ENCODE measurements around the gene AKAP12.

Gene AKAP12

DNA sequence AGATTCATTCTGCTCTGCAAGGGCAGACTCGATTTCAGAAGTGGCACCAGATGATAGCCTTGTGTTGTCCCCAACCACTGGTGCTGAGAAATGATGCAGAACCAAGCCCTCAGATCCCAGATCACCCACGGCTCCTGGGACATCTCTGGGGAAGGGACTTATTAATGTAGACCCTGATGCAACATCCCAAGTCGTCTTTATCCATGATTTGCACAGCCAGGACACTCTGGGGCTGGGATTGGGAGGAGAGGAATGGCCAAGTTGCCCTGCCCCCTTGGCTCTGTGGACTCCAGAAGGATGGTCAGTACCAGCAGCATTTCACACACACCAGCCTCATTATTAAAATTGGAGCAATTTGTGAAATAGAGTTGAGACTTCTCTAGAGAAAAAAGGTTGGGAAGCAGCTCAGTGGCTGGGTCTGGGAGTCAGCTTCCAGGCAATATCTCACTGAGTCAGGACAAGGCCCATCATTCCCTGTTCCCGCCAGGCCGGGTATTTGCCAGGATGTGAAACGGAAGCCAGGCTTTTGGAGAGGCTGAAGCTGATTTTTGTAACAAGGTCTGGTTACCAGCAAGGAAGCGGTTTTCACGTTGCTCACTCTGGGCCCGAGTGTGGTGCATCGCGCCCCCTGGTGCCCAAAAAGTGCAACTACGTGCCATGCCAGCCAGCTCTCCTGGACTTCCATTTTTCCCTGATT, 84.2 kb downstream of the AKAP12 start:
- H2AFZ ChIP-seq (ENCODE audit: low read depth, low read length): peak overlapping the region; percentile 59
- peaks cover 6% of the 10 kb centered on the region for H3K27me3 ChIP-seq (ENCODE audit: insufficient read depth, low read length, poor library complexity)
- DNase-seq (peak; percentile 70), ATAC-seq (ENCODE audit: insufficient read depth, low read depth) (peak; percentile 93)
- no peak overlapping the region for H3K27ac ChIP-seq (ENCODE audit: low read length)
- no peaks in the 10 kb centered on the region for H3K9me3 ChIP-seq (ENCODE audit: insufficient read depth, low read length, severe bottlenecking)
- no peaks in the 10 kb centered on the region for H3K79me2 ChIP-seq (ENCODE audit: insufficient read depth, low read length)
- peaks cover 9% of the 10 kb centered on the region; the same call in 1 of the 2 replicates for H3K4me1 ChIP-seq (ENCODE audit: insufficient read depth, low read length)
- no peak overlapping the region for H3K9ac ChIP-seq (ENCODE audit: low read depth, low read length)
- no peaks in the 10 kb centered on the region for H4K20me1 ChIP-seq (ENCODE audit: insufficient read depth, low read length)
- H3K4me2 ChIP-seq (ENCODE audit: insufficient read depth, low read length): peak overlapping the region; percentile 40; the same call in 1 of the 2 replicates
- no peaks in the 10 kb centered on the region for H3K36me3 ChIP-seq (ENCODE audit: insufficient read depth, low read length)
- TF ChIP-seq, protein P1, sequence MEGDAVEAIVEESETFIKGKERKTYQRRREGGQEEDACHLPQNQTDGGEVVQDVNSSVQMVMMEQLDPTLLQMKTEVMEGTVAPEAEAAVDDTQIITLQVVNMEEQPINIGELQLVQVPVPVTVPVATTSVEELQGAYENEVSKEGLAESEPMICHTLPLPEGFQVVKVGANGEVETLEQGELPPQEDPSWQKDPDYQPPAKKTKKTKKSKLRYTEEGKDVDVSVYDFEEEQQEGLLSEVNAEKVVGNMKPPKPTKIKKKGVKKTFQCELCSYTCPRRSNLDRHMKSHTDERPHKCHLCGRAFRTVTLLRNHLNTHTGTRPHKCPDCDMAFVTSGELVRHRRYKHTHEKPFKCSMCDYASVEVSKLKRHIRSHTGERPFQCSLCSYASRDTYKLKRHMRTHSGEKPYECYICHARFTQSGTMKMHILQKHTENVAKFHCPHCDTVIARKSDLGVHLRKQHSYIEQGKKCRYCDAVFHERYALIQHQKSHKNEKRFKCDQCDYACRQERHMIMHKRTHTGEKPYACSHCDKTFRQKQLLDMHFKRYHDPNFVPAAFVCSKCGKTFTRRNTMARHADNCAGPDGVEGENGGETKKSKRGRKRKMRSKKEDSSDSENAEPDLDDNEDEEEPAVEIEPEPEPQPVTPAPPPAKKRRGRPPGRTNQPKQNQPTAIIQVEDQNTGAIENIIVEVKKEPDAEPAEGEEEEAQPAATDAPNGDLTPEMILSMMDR (IDR thresholded peaks at IDR 0.05; ENCODE audit: borderline replicate concordance, extremely low read depth, low read length, poor library complexity, severe bottlenecking): peak; percentile 98
- no peak for TF ChIP-seq EZH2 (IDR thresholded peaks at IDR 0.05; ENCODE audit: borderline replicate concordance, low read depth, low read length, severe bottlenecking)
- no peak overlapping the region for H3K4me3 ChIP-seq (ENCODE audit: low read depth in 1 of 2, low read length in 2 of 2)

DNA sequence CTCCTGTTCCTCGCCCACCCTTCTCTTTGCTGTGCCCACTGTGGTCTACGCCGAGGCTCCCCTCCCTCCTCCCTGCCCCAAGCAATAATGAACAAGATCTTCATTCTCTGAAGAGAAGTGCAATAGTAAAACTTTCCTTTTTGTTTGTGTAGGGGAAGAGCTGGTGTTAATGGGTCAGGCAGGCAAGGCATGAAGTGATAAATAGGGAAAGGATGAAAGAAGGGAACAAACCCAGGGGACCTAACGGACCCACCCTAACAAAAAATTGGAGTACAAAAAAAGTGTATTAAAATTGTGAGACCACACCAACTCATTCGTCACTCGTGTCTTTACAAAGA, 84.7 kb downstream of the AKAP12 start:
- H3K9me3 ChIP-seq (ENCODE audit: insufficient read depth, low read length, severe bottlenecking): no peaks in the 10 kb centered on the region
- no peaks in the 10 kb centered on the region for H3K36me3 ChIP-seq (ENCODE audit: insufficient read depth, low read length)
- H3K27me3 ChIP-seq (ENCODE audit: insufficient read depth, low read length, poor library complexity): peaks cover 6% of the 10 kb centered on the region
- no peak overlapping the region for H3K9ac ChIP-seq (ENCODE audit: low read depth, low read length)
- no peaks in the 10 kb centered on the region for H4K20me1 ChIP-seq (ENCODE audit: insufficient read depth, low read length)
- ATAC-seq (ENCODE audit: insufficient read depth, low read depth) (peak; percentile 36; the same call in 2 of the 3 replicates), DNase-seq (no peak)
- H2AFZ ChIP-seq (ENCODE audit: low read depth, low read length): peak overlapping the region; percentile 59
- no peak overlapping the region for H3K27ac ChIP-seq (ENCODE audit: low read length)
- no peak overlapping the region for H3K4me3 ChIP-seq (ENCODE audit: low read depth in 1 of 2, low read length in 2 of 2)
- H3K4me2 ChIP-seq (ENCODE audit: insufficient read depth, low read length): peak overlapping the region; percentile 40; the same call in 1 of the 2 replicates
- H3K4me1 ChIP-seq (ENCODE audit: insufficient read depth, low read length): peaks cover 9% of the 10 kb centered on the region; the same call in 1 of the 2 replicates
- no peaks in the 10 kb centered on the region for H3K79me2 ChIP-seq (ENCODE audit: insufficient read depth, low read length)
- TF ChIP-seq, protein P1 (IDR thresholded peaks at IDR 0.05; ENCODE audit: borderline replicate concordance, extremely low read depth, low read length, poor library complexity, severe bottlenecking): no peak
- no peak for TF ChIP-seq EZH2 (IDR thresholded peaks at IDR 0.05; ENCODE audit: borderline replicate concordance, low read depth, low read length, severe bottlenecking)

DNA sequence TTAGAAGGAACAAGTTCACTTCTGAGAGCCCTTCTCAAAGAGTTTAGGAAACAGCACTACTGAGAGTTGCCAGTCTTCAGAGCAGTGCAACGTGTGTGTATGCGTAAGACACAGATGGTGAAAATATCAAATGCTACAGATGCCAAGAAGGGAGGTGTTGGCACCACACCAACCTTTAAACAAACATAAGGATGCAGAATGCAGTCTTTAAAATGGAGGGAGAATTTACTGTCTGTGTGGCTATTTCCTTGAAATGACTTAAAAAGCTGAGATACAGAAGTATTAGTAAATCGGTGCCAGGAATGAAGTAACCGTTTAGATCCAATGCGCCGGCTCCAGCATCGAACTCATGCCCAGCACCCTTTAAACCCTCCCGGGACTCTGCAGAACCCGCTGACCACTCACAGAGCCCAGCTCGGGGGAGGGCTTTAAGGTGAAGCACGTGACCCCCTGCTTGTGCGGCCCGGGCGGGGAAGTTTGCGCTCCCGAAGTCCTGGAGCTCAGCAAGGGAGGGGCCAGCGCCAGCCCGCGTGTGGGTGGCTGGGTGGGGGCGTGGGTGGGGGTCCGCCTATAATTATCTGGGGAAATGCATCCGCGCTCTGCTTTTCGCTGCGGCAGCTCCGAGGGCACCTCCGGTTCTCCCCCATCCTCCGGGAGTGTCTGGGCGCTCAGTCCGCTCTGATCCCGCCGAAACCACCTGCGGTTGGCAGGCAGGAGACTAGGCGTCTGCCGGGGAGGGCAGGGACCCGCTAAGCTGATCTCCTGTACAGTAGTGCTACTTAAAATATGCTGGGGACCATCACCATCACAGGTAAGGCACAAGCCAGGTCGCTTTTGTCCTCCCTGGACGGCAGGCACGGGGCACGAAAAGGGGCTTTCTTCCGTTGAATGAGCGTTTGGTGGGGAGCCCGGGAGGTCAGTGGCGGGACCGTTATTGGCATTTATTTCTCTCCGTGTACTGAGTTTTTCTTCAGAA, 85.6 kb downstream of the AKAP12 start:
- Histone ChIP-seq H3K4me1 (ENCODE audit: insufficient read depth, low read length) (peaks cover 9% of the 10 kb centered on the region; the same call in 1 of the 2 replicates), H3K9me3 (ENCODE audit: insufficient read depth, low read length, severe bottlenecking) (no peaks in the 10 kb centered on the region), H3K79me2 (ENCODE audit: insufficient read depth, low read length) (no peaks in the 10 kb centered on the region), H3K9ac (ENCODE audit: low read depth, low read length) (no peak overlapping the region), H4K20me1 (ENCODE audit: insufficient read depth, low read length) (no peaks in the 10 kb centered on the region), H2AFZ (ENCODE audit: low read depth, low read length) (no peak overlapping the region), H3K4me2 (ENCODE audit: insufficient read depth, low read length) (no peak overlapping the region), H3K27ac (ENCODE audit: low read length) (no peak overlapping the region), H3K27me3 (ENCODE audit: insufficient read depth, low read length, poor library complexity) (peaks cover 6% of the 10 kb centered on the region), H3K4me3 (ENCODE audit: low read depth in 1 of 2, low read length in 2 of 2) (no peak overlapping the region), H3K36me3 (ENCODE audit: insufficient read depth, low read length) (no peaks in the 10 kb centered on the region)
- DNase-seq (peak; percentile 8), ATAC-seq (ENCODE audit: insufficient read depth, low read depth) (no peak)
- TF ChIP-seq, protein P1 (IDR thresholded peaks at IDR 0.05; ENCODE audit: borderline replicate concordance, extremely low read depth, low read length, poor library complexity, severe bottlenecking): no peak
- TF ChIP-seq EZH2 (IDR thresholded peaks at IDR 0.05; ENCODE audit: borderline replicate concordance, low read depth, low read length, severe bottlenecking): no peak
